ENCODE data around the gene CTNNA2. TPM values are rescaled to one million over a fixed set of nuclear protein-coding genes. Genes with fewer than 3 reads are reported as not detected.

Gene CTNNA2
- polyA plus RNA-seq, 2 of the 4 experiments (the other 2 are of a cell fraction) = 0.50 to 0.94 TPM

DNA sequence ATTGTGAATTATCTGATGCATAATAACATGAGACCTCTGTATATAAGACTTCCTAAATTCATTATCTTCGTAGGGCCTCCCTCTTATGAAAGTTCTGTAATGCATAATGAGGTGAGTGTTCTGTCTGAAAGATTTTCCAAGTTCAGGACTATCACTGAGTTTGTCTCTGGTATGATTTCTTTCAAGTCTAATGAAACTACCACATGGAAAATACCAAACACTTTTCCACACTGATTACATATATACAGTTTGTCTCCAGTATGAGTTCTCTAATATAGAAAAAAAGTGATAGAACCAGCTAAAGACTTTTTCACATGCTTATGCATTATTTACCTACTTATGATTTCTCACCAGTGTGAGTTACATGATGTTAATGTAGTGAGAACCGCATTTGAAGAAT, 34.7 kb downstream of the CTNNA2 start:
- WGBS (ENCODE audit: missing lambda C conversion rate) = 20% methylated on average over 2 of the region's 2 CpGs
- no peak for ATAC-seq
- no peak for DNase-seq (ENCODE audit: low read depth in 1 of 2, low spot score in 1 of 2)
- CTCF ChIA-PET = interaction anchor here (0.6 kb wide), 1 partner anchor 131 kb away, joined by 3 read pairs; no protein-coding TSS in a partner anchor
- no peak overlapping the region for H3K4me3 ChIP-seq
- H3K4me2 ChIP-seq = no peak overlapping the region
- no peak for FAIRE-seq
- TF ChIP-seq HOXB5 (CRISPR knock-in tag; IDR thresholded peaks at IDR 0.05) = no peak
- no peak for TF ChIP-seq CBX2 (IDR thresholded peaks at IDR 0.05; ENCODE audit: borderline replicate concordance, low read depth)
- TF ChIP-seq HDAC2 (IDR thresholded peaks at IDR 0.05) = no peak
- no peak for TF ChIP-seq ZC3H11A (IDR thresholded peaks at IDR 0.05)
- no peak for TF ChIP-seq CHD4 (IDR thresholded peaks at IDR 0.05; ENCODE audit: borderline replicate concordance)
- no peak for TF ChIP-seq ELK1 (IDR thresholded peaks at IDR 0.05; ENCODE audit: low read depth, low read length)
- TF ChIP-seq, protein P1, sequence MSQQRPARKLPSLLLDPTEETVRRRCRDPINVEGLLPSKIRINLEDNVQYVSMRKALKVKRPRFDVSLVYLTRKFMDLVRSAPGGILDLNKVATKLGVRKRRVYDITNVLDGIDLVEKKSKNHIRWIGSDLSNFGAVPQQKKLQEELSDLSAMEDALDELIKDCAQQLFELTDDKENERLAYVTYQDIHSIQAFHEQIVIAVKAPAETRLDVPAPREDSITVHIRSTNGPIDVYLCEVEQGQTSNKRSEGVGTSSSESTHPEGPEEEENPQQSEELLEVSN (IDR thresholded peaks at IDR 0.05; ENCODE audit: borderline replicate concordance, low read depth) = no peak
- TF ChIP-seq FOXS1 (CRISPR knock-in tag; IDR thresholded peaks at IDR 0.05) = no peak
- TF ChIP-seq ZNF302 (CRISPR knock-in tag; IDR thresholded peaks at IDR 0.05) = no peak
- TF ChIP-seq MAX (IDR thresholded peaks at IDR 0.05) = no peak
- no peak for TF ChIP-seq ZSCAN20 (CRISPR knock-in tag; IDR thresholded peaks at IDR 0.05)
- TF ChIP-seq, protein P2, sequence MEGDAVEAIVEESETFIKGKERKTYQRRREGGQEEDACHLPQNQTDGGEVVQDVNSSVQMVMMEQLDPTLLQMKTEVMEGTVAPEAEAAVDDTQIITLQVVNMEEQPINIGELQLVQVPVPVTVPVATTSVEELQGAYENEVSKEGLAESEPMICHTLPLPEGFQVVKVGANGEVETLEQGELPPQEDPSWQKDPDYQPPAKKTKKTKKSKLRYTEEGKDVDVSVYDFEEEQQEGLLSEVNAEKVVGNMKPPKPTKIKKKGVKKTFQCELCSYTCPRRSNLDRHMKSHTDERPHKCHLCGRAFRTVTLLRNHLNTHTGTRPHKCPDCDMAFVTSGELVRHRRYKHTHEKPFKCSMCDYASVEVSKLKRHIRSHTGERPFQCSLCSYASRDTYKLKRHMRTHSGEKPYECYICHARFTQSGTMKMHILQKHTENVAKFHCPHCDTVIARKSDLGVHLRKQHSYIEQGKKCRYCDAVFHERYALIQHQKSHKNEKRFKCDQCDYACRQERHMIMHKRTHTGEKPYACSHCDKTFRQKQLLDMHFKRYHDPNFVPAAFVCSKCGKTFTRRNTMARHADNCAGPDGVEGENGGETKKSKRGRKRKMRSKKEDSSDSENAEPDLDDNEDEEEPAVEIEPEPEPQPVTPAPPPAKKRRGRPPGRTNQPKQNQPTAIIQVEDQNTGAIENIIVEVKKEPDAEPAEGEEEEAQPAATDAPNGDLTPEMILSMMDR (IDR thresholded peaks at IDR 0.05) = no peak
- TF ChIP-seq, protein P3, sequence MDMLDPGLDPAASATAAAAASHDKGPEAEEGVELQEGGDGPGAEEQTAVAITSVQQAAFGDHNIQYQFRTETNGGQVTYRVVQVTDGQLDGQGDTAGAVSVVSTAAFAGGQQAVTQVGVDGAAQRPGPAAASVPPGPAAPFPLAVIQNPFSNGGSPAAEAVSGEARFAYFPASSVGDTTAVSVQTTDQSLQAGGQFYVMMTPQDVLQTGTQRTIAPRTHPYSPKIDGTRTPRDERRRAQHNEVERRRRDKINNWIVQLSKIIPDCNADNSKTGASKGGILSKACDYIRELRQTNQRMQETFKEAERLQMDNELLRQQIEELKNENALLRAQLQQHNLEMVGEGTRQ (IDR thresholded peaks at IDR 0.05) = no peak
- no peak for TF ChIP-seq RAD21 (conservative IDR thresholded peaks at IDR 0.05 in 1 of 2, IDR thresholded peaks at IDR 0.05 in 1 of 2)
- no peak for TF ChIP-seq ZFP36 (IDR thresholded peaks at IDR 0.05; ENCODE audit: borderline replicate concordance, partially characterized antibody)
- peaks cover 71% of the 10 kb centered on the region for H3K9me3 ChIP-seq
- no peaks in the 10 kb centered on the region for H3K4me1 ChIP-seq
- POLR2A ChIA-PET = no interaction called here
- no peak overlapping the region for H3K27ac ChIP-seq

- H3K4me3 ChIP-seq = no peak overlapping the region
- TF ChIP-seq ZFP36 (IDR thresholded peaks at IDR 0.05; ENCODE audit: borderline replicate concordance, partially characterized antibody) = peak; percentile 72
- TF ChIP-seq, protein P3 (IDR thresholded peaks at IDR 0.05) = no peak
- H3K4me1 ChIP-seq = no peaks in the 10 kb centered on the region
- ATAC-seq (no peak), FAIRE-seq (no peak), DNase-seq (ENCODE audit: low read depth in 1 of 2, low spot score in 1 of 2) (no peak)
- 38% methylated on average over 1 of the region's 1 CpG for WGBS (ENCODE audit: missing lambda C conversion rate)
- POLR2A ChIA-PET = no interaction called here
- no peak overlapping the region for H3K27ac ChIP-seq
- CTCF ChIA-PET = interaction anchor here (0.8 kb wide), 1 partner anchor 14 kb away, joined by 3 read pairs; no protein-coding TSS in a partner anchor
- H3K4me2 ChIP-seq = no peak overlapping the region
- H3K9me3 ChIP-seq = peaks cover 51% of the 10 kb centered on the region
These were observed 39.8 kb downstream of the CTNNA2 start for GRCh38 chr2:79552653-79553052.

DNA sequence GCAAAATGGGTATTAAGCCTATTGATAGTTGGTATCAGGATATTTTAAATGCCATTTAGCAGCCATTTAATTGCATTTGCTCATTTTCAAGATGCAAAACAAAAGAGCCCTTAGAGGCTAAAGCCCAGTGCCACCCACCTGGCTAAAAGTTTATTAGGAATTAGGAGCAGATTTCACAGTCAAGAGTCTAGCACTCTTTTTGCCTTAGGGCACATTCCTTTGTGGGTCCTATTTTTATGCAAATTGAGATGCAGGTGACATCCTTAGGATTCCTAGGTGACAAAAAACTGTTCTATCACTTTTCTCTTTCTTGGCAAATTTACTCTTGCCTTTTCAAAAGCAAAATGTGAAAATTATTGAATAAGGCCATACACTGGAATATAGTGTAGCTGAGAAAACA, 42.0 kb downstream of the CTNNA2 start:
- FAIRE-seq = no peak
- TF ChIP-seq CHD2 (IDR thresholded peaks at IDR 0.05; ENCODE audit: low read length, partially characterized antibody) = no peak
- TF ChIP-seq HOXB5 (CRISPR knock-in tag; IDR thresholded peaks at IDR 0.05) = no peak
- TF ChIP-seq ZNF302 (CRISPR knock-in tag; IDR thresholded peaks at IDR 0.05) = no peak
- no peak for TF ChIP-seq CBX2 (IDR thresholded peaks at IDR 0.05; ENCODE audit: borderline replicate concordance, low read depth)
- TF ChIP-seq, protein P4, sequence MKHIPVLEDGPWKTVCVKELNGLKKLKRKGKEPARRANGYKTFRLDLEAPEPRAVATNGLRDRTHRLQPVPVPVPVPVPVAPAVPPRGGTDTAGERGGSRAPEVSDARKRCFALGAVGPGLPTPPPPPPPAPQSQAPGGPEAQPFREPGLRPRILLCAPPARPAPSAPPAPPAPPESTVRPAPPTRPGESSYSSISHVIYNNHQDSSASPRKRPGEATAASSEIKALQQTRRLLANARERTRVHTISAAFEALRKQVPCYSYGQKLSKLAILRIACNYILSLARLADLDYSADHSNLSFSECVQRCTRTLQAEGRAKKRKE (CRISPR knock-in tag; IDR thresholded peaks at IDR 0.05; ENCODE audit: low read depth) = no peak
- TF ChIP-seq, protein P1 (IDR thresholded peaks at IDR 0.05; ENCODE audit: borderline replicate concordance, low read depth) = no peak
- TF ChIP-seq, protein P5, sequence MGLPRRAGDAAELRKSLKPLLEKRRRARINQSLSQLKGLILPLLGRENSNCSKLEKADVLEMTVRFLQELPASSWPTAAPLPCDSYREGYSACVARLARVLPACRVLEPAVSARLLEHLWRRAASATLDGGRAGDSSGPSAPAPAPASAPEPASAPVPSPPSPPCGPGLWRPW (IDR thresholded peaks at IDR 0.05) = no peak
- no peak for TF ChIP-seq MAFK (IDR thresholded peaks at IDR 0.05; ENCODE audit: partially characterized antibody)
- no peak for TF ChIP-seq MAZ (IDR thresholded peaks at IDR 0.05; ENCODE audit: borderline replicate concordance, low read depth, low read length)
- no peak for TF ChIP-seq MYC (IDR thresholded peaks at IDR 0.05; ENCODE audit: borderline replicate concordance, low read length)
- no peak for TF ChIP-seq ZSCAN20 (CRISPR knock-in tag; IDR thresholded peaks at IDR 0.05)
- TF ChIP-seq EHMT2 (IDR thresholded peaks at IDR 0.05; ENCODE audit: low read depth) = no peak
- TF ChIP-seq CHD4 (IDR thresholded peaks at IDR 0.05; ENCODE audit: borderline replicate concordance) = no peak
- no peak for TF ChIP-seq GATA3 (IDR thresholded peaks at IDR 0.05; ENCODE audit: borderline replicate concordance)
- no peak for TF ChIP-seq TP53 (CRISPR knock-in tag; IDR thresholded peaks at IDR 0.05)
- no peak for TF ChIP-seq BHLHE40 (IDR thresholded peaks at IDR 0.05; ENCODE audit: low read depth, low read length)
- TF ChIP-seq RARB (CRISPR knock-in tag; IDR thresholded peaks at IDR 0.05) = no peak

More for the DNA sequence above, 42.0 kb downstream of the CTNNA2 start:
- H3K4me2 ChIP-seq = no peak overlapping the region
- no peak overlapping the region for H3K4me3 ChIP-seq
- ATAC-seq (no peak), DNase-seq (ENCODE audit: low read depth in 1 of 2, low spot score in 1 of 2) (no peak)
- H3K9me3 ChIP-seq = peaks cover 34% of the 10 kb centered on the region
- POLR2A ChIA-PET = no interaction called here
- H3K4me1 ChIP-seq = no peaks in the 10 kb centered on the region
- CTCF ChIA-PET = no interaction called here
- no peak overlapping the region for H3K27ac ChIP-seq

All from A549 (cell line).